Panc1 (cell line): ENCODE data around the gene ATG2B. TPM values are rescaled to one million over a fixed set of nuclear protein-coding genes. Genes with fewer than 3 reads are reported as not detected.

Experiments
- ATAC-seq: fragments of 200-7000 bp; cut with Tn5 transposase; 2 replicates; pipeline ENCODE4 v1.9.1; 2020; ENCODE audit warnings: mild to moderate bottlenecking, moderate library complexity
- BruUV-seq: library from RNA; stranded (reverse); fragments of 400-500 nt; replicated peaks from 2 replicates; lab custom pipeline; 2021; lab: Mats Ljungman, UMichigan
- CTCF ChIA-PET: fragments of 300-600 bp; sonication (Branson Sonifier 250); formaldehyde crosslinking; loops from one replicate; lab custom pipeline; 2022; ENCODE audit warnings: antibody characterized with exemption; lab: Charles Lee
- POLR2A ChIA-PET: fragments of 300-600 bp; sonication (Branson Sonifier 250); formaldehyde crosslinking; loops from one replicate; lab custom pipeline; 2022; ENCODE audit warnings: antibody characterized with exemption; lab: Charles Lee
- DNase-seq: peaks from one replicate; pipeline ENCODE4 v3.0.0-alpha.2; 2010; ENCODE audit warnings: low read depth, low spot score
- H3K27ac ChIP-seq: 2 replicates; pipeline ENCODE4 v1.5.1; 2011; ENCODE audit warnings: mild to moderate bottlenecking, low read length, inconsistent platforms
- H3K27me3 ChIP-seq: fragments of 200-500 bp; sonication (Bioruptor generic); 2 replicates; pipeline ENCODE4 v1.6.0; 2014; ENCODE audit warnings: low read length, inconsistent platforms; ENCODE audit not compliant: control insufficient read depth, insufficient read depth
- H3K36me3 ChIP-seq: fragments of 200-500 bp; sonication (Bioruptor generic); 2 replicates; pipeline ENCODE4 v1.5.1; 2014; ENCODE audit warnings: inconsistent platforms, mild to moderate bottlenecking, low read length, moderate library complexity; ENCODE audit not compliant: control insufficient read depth, insufficient read depth
- H3K4me1 ChIP-seq: 2 replicates; pipeline ENCODE4 v1.5.1; 2011; ENCODE audit warnings: inconsistent platforms, mild to moderate bottlenecking, low read length, moderate library complexity; ENCODE audit not compliant: control insufficient read depth, insufficient read depth
- H3K4me3 ChIP-seq, 2 experiments: 2 replicates each; pipeline ENCODE4 v1.5.1; 2011 to 2012; ENCODE audit warnings: low read depth in 2 of 2, low read length in 2 of 2, mild to moderate bottlenecking in 2 of 2, inconsistent platforms in 1 of 2, moderate library complexity in 1 of 2
- H3K9me3 ChIP-seq: fragments of 200-500 bp; sonication (Bioruptor generic); 2 replicates; pipeline ENCODE4 v1.5.1; 2014; ENCODE audit warnings: low read depth, mild to moderate bottlenecking, inconsistent platforms, low read length, moderate library complexity; ENCODE audit not compliant: control insufficient read depth, insufficient read depth
- CTCF ChIP-seq: fragments of 450-650 bp; IDR thresholded peaks from 2 replicates; pipeline ENCODE4 v1.5.1; 2017; ENCODE audit warnings: mild to moderate bottlenecking
- POLR2AphosphoS5 ChIP-seq: IDR thresholded peaks from 2 replicates; pipeline ENCODE4 v1.6.1; 2012; ENCODE audit warnings: mild to moderate bottlenecking, low read depth, low read length, moderate library complexity
- REST ChIP-seq, 2 experiments: IDR thresholded peaks; 2 replicates each; pipeline ENCODE4 v1.6.1; 2011 to 2012; ENCODE audit warnings: low read depth in 2 of 2, control low read depth in 1 of 2, low read length in 1 of 2, mild to moderate bottlenecking in 1 of 2, moderate library complexity in 1 of 2; ENCODE audit not compliant: insufficient read depth in 1 of 2
- SIN3A ChIP-seq: IDR thresholded peaks from 2 replicates; pipeline ENCODE4 v1.6.1; 2012; ENCODE audit warnings: low read depth, mild to moderate bottlenecking, low read length, moderate library complexity, borderline replicate concordance; ENCODE audit not compliant: insufficient read depth
- TCF7L2 ChIP-seq: IDR thresholded peaks from 2 replicates; pipeline ENCODE4 v1.6.1; 2011; ENCODE audit warnings: mild to moderate bottlenecking, low read depth, low read length, inconsistent platforms
- in situ Hi-C: cut with HindIII; loops from 2 replicates; pipeline ENCODE4 v1.10.0; 2016; ENCODE audit warnings: low sequenced_read_pairs, low pct_unique_long_range_greater_than_20kb
- intact Hi-C: fragments of 100-400 bp; cut with micrococcal nuclease; formaldehyde crosslinking; loops from one replicate; pipeline ENCODE4 v1.10.0; 2022; ENCODE audit not compliant: unreplicated experiment
- total RNA-seq: library from RNA; stranded (reverse); gene quantifications from one replicate; pipeline ENCODE4 v1.2.1, GENCODE V29; 2021; ENCODE audit not compliant: unreplicated experiment

ATG2B gene
- total RNA-seq, 1 experiment from 2014 or later, result 2.6 TPM

- no peaks in the 10 kb centered on the region for H3K4me1 ChIP-seq
- POLR2A ChIA-PET, result no interaction called here
- H3K27ac ChIP-seq, result no peak overlapping the region
- no peak overlapping the region for H3K4me3 ChIP-seq
- intact Hi-C loops (no loop called here), in situ Hi-C loops (no loop called here)
- no peaks in the 10 kb centered on the region for H3K27me3 ChIP-seq
- no peak for ATAC-seq
- H3K36me3 ChIP-seq, result no peaks in the 10 kb centered on the region
- CTCF ChIA-PET, result no interaction called here
- H3K9me3 ChIP-seq, result no peaks in the 10 kb centered on the region
- no TSS peak for BruUV-seq
- no peak for DNase-seq
- no peak for TF ChIP-seq TCF7L2
- TF ChIP-seq SIN3A, result no peak
- TF ChIP-seq POLR2AphosphoS5, result no peak
- TF ChIP-seq CTCF, result no peak
- TF ChIP-seq REST (IDR thresholded peaks at IDR 0.05; ENCODE audit: insufficient read depth in 1 of 2, low read depth in 2 of 2, low read length in 1 of 2), result no peak
Measured at GRCh38 chr14:96310906-96311305, 52.2 kb downstream of the ATG2B start.

GRCh38 chr14:96309896-96310330 is 53.2 kb downstream of the ATG2B start:
- H3K27me3 ChIP-seq, result no peaks in the 10 kb centered on the region
- ChIA-PET CTCF (no interaction called here), POLR2A (no interaction called here)
- no peak for TF ChIP-seq REST (IDR thresholded peaks at IDR 0.05; ENCODE audit: insufficient read depth in 1 of 2, low read depth in 2 of 2, low read length in 1 of 2)
- no peak for TF ChIP-seq POLR2AphosphoS5
- TF ChIP-seq TCF7L2, result no peak
- no peak for TF ChIP-seq CTCF
- TF ChIP-seq SIN3A, result no peak
- in situ Hi-C loops, result no loop called here
- no peak overlapping the region for H3K4me3 ChIP-seq
- no peaks in the 10 kb centered on the region for H3K9me3 ChIP-seq
- H3K27ac ChIP-seq, result no peak overlapping the region
- intact Hi-C loops, result no loop called here
- no peaks in the 10 kb centered on the region for H3K36me3 ChIP-seq
- BruUV-seq, result no TSS peak
- H3K4me1 ChIP-seq, result no peaks in the 10 kb centered on the region
- no peak for DNase-seq
- no peak for ATAC-seq
